HUDEP-2 (cell line): ENCODE results near the gene AGPAT1.
A peak's percentile ranks its signal among the peaks of the same experiment; 100 is the strongest.
"Not testable (repeated sequence)": the region's sequence is repeated elsewhere in the genome, so short reads cannot be mapped to it uniquely, and the experiment has no call there.

Experiments
- DNase-seq, 76 experiments: peaks; one replicate each; lab custom pipeline; 2025; ENCODE audit not compliant: unreplicated experiment in 76 of 76; lab: John Stamatoyannopoulos, UW

The AGPAT1 gene

DNA sequence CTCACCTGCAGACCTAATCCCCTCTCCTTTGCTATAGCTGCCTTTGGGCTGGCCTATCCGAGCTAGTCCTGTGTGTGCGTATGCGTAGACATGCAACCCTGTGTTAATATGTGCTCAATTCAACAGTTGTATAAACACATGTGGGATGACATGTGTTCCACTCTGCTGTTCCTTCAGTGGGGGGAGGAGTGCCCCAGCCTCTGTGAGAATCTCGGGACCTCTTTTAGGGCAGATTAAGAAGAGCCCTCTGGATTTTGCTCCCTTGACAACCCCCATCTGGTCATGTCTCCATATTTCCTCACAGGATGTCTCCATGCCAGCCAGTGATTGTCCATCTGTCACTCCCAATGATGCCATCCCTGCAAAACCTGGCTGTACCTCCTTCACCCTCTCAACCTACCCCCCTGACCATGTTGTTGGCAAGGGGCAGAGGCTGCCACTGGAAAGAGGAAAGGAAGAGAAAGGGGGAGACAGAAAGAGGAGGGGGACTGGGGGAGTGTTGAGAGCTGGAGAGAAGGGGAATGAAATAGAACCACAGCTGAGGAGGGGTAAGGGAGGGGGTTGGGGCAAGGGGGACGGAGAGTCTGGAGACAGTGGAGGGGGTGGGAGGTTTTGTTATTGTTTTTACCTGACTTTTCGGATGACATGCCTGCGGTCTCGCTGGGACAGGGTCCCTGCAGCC is 24.6 kb downstream of the AGPAT1 start:
- DNase-seq: no peak

DNA sequence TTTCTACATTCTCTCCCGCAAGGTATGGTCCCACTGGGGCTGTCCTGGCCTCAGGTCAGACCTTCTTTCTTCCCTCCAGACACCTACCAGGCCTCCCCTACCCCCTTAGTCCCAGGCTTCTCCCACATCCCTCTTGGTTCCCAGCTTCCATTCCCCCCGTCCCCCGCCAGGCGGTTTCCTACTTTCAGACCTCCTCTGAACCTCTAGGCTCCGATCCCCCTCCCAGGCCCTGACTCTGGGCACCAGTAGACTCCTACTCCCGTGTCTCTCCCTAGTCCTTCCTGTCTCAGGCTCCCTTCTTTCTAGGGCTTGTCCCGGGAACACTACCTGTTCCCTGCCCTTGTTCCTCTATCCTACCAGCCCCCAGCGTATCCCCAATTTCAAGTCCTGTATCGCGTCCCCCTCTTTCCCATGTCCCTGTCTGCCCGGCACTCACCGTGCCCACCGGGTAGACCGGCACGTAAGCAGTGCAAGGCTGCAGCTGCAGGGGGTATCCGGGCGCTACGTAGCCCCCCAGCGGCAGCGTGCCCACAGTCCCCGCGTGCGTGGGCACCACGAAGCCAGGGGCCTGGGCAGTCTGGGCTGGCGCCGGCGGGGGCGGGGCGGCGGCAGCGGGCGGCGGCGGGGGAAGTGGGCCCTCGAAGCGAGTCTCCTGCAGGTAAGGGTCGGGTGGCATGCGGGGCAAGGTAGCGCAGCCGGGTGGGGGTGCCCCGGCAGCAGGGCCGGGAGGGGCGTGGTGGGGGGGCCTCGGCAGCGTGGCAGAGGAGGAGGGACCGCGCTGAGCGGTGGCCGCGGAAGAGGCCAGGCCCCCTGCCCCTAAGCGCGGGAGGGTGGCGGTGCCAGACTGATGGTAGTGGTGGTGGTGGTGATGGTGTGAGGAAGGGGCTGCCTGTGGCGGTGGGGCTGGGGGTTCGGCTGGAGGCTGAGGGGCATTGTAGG is 25.7 kb downstream of the AGPAT1 start:
- no peak for DNase-seq

DNA sequence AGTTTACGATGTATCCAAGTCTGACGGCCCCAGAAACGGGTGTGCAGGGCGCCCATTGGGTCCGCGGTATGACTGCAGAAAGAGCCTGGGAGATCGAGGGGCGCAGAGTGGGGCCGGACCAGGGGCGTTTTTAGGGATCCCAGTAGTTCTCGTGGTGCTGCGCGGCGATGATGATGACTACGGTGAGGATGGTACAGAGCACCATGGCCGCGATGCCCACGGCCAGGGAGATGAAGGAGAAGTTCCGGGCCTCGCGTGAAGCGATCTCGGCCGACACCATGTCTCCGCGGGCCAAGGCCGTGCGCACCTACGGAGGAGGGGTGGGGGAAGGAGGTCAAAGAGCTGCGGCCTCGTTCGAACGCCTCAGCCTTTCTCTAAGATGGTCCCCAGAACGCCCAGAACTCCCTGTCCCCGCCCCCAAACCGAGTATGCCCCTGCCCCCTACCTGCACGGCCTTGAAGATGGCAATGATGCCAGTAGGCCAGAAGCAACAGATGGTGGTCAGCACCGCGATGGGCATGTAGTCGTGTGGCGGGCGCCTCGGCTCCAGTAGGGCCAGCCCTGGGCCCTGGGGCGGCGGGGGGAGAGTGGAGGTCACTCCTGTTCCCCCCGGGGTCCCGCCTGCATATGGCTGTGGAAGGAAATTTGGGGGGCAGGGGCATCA is 26.7 kb downstream of the AGPAT1 start:
- DNase-seq: no peak

DNA sequence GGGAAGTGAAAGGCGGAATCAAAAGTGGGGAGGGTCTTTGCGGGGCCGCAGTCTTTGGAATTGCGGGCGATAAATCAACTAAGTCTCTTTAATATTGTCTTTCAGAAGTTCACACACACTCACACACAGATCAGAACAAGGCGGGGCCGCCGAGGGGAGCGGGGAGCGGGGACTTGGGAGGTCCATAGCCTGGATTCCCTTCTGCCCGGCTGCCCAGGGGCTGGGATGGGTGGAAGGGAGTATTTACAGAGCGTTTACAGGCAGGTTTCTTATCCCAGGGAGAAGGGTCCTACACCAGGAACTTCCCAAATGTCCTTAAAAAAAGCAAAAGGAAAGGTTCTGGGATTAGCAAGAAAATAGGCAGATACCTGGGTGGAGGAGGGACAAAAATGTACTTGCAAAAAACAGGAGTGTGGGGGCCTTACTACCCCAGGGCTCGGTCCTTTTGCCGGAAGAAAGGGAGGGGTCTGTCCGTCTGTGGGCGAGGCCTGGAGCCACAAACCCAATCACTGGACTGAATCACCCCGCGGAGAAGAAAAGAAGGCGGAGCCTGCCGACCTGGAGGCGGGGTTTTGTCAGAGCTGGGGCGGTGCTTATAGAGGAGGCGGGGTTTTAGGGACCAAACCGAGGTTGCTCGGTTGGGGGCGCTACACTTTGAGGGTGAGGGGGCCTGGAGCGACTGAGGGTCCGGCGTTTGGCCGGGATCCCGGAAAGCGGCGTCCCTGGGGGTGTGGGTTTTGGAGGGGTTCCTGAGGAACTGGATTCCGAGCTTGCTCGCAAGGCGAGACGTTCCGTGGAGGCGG is 27.4 kb downstream of the AGPAT1 start:
- peak in 35 of 76 experiments; percentile 12 to 72 (median 42) for DNase-seq

DNA sequence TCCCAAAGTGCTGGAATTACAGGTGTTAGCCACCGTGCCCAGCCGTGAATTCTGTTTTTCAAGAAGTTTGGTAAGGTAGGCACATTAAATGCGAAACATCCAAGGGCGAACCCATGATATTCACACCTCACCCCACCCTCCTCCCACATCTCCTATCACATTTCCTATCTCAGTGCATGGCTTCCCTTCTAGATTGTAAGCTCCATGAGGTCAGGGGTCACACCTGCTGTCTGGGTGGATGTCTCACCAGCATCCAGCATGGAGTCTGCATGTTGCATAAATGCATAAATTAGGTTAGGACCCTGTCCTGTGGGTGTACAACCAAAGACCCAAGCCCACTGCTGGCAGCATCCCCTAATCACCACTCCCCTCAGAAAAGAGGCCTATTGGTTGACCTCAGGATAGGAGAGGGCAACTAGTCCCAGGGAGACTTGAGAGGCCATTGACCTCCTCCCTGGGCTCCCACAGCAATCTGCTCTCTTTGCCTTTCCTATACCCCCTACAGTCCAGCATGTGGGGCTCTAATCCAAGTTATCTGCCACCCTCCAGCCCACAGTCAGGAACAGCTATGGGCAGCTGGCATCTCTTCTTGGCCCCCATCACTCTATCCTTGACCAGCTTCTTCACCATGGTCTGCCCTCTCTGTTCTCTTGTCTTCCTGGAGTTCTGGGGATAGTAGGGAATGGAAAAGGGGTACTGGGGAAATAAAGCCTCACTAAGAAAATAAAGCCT is 28.3 kb downstream of the AGPAT1 start:
- DNase-seq: peak in 11 of 76 experiments; percentile 19 to 44 (median 29)

DNA sequence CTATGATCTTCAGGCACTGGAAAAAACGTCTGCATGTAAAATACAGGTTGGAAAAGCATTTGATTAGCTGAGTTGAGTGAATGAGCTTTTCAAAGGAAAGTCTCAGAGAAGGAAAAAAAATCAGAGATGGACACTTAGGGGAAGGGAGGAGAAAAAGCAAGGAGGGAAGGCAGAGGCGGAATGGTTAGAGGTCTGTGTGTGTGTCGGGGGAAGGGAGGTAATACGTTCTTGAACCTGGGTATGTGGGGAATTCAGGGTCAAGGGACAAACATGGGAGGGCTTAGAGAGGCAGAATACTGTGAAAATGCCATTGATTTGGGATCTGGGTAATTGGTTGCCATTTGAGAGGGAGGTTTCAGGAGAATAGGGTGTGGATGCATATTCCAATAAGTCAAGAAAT is 29.2 kb downstream of the AGPAT1 start:
- no peak for DNase-seq

DNA sequence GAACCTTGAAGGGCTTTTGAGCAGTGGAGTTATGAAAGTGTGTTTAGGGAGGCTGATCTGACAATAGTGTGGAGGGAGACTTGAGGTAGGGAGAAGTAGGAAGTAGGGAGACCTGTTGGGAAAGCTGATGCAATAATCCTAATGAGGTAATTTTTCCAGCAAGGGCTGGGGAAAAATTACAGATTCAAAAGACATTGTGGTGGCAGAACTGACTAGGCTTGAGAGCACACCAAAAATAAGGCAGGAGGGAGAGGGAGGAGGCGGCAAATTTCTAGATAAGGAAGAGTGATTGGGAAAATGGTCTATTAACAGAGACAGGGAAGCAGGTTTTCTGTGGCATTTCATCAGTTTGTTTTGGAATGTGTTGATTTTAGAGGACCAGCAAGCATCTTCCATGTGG is 29.6 kb downstream of the AGPAT1 start:
- no peak for DNase-seq

DNA sequence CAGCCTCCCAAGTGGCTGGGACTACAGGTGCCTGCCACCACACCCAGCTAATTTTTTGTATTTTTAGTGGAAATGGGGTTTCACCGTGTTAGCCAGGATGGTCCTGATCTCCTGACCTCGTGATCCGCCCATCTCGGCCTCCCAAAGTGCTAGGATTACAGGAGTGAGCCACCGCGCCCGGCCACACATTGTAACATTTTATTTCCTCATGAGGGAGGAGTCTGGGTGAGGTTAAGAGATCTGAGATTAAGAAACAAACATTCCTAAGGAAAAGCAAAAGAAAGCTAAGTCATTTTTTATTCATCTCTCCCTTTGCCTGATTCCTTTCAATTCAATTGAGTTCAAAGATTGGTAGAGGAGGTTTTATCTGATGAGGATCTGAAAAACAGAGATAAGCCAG is 31.6 kb downstream of the AGPAT1 start:
- DNase-seq: not testable (repeated sequence)

DNA sequence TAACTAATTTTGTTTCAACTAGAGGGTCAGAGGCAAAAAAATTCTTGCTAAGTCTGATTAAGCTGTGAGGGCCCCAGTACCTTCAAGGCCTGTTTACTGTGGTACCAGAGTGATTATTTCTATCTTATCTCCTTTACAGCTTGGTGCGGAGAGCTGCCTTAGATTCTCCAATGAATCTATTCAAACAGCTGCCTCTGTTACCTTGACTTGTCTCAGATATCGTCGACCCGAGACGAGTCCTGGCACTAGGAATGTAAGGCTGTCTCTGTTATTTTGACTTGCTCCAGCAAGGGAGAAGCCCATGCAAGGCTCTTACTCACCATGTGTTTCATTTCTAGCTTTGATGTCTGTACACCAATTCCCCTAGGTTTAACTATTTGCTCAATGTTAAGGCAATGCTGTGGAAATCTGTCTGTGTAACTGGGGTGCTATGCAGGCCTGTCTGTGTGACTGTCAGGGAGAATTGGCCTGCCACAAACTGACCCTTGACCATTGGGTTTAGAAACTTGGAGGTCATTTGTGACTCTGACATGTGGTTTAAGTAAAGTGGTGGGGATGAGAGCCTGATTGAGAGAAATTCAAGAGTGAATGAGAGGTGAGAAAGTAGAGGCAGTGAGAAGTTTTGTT is 35.4 kb downstream of the AGPAT1 start:
- peak in 38 of 76 experiments; percentile 16 to 72 (median 38) for DNase-seq

DNA sequence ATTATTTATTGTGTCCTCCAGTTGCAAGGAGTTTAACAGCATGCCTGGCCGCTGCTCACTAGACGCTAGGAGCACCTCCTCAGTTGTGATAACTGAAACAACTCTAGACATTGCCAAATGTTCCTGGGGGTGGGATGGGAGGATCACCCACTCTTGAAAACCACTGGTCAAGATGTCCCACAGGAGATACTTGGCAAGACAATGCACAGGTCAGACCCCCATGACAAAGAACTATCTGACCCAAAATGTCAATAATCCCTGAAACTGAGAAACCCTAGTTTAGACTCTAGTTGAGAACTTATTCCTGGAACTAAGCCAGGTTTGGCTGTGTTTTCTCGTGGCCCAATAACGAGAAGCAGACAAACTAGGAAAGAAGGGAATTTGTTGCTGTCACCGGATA is 36.3 kb downstream of the AGPAT1 start:
- DNase-seq: no peak

DNA sequence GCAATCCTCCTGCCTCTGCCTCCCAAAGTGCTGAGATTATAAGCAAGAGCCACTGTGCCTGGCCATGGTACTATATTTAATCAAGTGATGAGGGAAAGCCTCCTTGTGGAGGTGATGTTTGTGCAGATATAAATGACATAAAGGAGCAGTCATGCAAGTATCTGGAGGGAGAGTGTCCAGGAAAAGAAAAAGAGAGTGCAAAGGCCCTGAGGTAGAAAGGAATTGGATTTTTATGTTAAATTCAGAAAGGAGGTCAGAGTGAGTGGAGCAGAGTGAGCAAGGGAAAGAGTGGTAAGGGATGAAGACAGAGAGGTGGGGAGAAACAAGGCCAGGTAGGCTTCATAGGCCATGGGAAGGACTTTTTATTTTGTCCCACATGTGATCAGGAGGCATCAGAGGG is 38.4 kb downstream of the AGPAT1 start:
- DNase-seq: no peak

DNA sequence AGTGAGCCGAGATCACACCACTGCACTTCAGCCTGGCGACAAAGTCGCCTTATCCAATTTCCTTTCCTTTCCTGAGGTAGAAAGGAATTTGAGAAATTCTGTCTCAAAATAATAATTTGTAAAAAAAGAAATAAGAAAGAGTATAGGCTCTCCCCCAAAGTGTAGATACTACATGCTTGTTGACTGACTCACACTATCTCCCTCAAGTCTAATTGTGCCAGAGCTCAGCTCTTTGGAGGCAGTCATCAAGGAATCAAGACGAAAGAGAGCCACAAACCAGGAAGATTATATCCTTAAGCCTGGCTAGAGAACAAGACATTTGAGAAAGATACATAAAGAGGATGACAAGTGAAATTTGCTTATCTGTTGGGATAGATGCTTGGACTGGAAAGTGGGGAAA is 42.1 kb downstream of the AGPAT1 start:
- DNase-seq: no peak

DNA sequence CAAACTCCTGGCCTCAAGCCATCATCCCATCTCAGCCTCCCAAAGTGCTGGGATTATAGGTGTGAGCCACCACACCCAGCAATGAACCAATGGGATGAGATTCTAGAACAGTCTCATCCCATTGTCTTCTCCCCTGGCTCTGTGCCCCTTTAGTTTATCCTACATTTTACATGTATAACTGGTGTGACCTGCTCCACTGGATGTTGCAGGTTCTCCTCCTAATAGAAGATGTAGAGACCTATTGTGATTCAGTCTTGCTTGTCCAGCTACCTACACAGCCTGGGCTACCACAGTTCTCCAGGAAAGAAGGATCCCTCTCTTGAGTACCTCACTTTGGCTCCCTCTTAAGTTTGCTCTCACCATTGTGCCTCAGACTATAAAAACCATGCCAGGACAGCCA is 43.8 kb downstream of the AGPAT1 start:
- peak in 3 of 76 experiments; percentile 27 to 55 (median 49) for DNase-seq

DNA sequence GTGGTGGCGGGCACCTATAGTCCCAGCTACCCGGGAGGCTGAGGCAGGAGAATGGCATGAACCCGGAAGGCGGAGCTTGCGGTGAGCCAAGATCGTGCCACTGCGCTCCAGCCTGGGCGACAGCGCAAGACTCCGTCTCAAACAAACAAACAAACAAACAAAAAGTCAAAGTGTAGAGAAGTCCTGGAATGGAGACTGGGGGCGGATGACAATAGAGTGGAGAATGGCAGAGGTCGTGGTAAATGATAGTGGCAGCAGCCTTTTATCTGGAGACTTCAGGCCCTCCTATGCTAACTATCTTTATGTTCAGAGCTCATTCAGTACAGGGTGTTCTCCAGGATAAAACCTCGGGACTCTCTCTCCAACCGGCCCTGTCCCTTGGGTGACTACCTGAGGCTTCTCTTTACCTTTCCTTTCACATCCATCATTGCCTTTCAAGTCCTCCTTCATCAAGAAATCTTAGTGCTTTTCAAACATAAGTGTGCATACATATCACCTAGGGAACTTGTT is 44.4 kb downstream of the AGPAT1 start:
- DNase-seq: peak in 72 of 76 experiments; percentile 33 to 93 (median 74)

DNA sequence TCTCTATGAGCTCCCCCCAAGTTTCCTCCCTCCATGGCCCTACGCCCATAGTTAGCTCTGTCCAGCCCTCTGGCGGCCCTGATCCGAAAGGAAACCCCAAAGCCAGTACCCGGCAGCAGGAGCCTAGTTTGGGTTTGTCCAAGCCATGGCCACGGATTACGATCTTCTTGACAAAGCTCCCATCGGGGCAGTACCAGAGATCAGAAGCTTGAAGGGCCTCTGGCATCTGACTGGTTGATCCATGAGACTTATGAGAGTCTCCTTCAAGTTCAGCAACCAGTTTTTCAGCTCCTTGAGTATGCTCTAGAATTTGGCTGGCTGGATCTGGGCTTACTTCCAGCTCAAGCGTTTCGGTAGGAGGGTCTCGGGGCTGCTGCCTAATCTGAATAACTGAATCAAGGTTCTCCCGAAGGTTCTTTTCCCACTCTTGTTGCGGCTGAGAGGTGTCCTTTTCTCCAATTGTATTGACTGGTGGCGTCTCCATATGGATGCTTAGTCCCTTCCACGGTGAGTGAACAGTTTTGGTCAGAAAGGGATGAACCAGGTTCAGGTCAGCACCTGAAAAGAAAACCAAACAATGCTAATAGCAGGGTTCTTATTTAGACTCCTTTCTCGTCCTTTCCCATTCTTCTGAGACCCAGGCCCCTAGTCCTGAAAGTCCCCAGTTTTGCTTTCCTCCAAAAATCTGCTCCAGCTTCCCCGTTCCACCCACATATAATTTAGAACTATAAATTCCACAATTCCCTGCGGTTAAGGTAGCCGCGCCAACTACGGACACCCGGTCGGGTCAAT is 46.4 kb downstream of the AGPAT1 start:
- peak in 16 of 76 experiments; percentile 19 to 60 (median 39) for DNase-seq

DNA sequence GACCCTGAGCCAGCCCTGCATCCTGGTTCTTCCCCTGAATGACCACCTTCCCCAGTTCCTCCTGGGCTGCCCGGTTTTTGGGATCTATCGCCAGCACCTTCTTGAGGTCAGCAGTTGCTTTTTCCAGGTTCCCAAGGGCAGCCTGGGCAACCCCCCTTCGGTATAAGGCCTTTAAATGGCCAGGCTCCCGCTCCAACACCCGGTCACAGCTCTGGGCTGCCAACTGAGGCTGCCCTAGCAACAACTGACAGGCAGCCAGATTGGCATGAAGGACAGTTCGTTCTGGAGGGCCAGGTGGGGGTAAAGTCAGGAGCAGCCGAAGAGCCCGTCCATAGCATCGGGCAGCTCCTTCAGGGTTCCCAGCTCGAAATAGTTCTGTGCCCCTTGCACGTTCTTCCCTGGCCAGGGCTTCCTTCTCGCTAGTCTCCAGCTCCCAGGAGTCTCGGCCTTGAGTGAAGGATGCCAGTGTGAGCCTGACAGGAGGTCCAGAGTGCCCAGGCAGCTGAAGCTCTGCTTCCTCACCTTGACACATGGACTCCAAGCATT is 47.1 kb downstream of the AGPAT1 start:
- DNase-seq: no peak

DNA sequence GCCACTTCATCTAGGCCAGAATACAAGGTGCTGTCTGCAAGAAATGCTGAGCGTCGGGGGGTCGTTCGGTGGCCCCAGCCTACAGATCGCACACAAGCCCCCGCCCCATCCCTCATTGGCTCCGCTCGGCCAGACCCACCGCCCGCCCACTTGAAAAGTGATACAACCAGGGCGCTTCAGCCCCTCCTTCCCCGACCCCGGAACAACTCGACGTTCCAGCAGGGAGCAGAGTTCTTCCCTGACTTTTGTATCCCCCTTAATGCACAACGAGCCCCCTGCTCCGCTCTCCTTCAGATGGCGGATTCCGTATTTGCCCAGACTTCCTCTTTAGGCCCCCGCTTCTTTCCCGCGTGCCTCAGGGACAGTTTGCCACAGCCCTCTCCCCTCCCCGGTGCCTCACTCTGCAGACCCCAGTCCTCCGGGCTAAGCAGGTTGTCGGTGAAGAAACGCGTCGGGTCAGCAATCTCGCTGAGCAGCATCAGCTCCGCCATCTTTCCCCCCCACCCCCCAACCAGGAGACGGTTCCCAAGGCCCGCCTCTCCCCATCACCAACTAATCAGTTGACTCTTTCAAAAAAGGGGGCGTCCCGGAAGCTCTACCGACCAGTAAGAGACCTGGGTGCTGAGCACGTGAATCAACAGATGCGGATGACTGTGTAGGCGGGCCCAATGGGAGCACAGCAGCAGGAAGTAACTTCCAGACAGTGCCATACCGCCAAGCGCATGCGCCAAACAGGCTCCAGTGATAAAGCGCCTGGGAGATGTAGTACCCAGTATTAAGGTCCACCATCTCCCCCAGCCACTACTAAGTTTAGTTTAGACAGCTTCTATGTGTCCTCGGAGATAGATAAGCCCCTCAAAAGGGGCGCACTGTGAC is 47.9 kb downstream of the AGPAT1 start, which contains the start of gene ATF6B:
Gene ATF6B (minus strand): TSS at position 530 of the 876 bp plus-strand sequence. CDS start 39 bp downstream, at position 491.
- peak in 75 of 76 experiments; percentile 73 to 100 (median 99) for DNase-seq
